ENCODE data around the gene RASAL3. TPM values are rescaled to one million over a fixed set of nuclear protein-coding genes. Genes with fewer than 3 reads are reported as not detected.

RASAL3 gene
- total RNA-seq, 4 donors from 2014 or later, result 2.5 to 3.9 (median 2.8) TPM

GRCh38 chr19:15428956-15429824 is 35.2 kb downstream of the RASAL3 start:
- 82% methylated on average over 15 of the region's 22 CpGs for WGBS
- no peak overlapping the region for H3K27ac ChIP-seq (replicated peaks in 1 of 4)
- DNase-seq (ENCODE audit: extremely low spot score), result no peak
- no peaks in the 10 kb centered on the region for H3K27me3 ChIP-seq
- TF ChIP-seq CTCF (IDR thresholded peaks at IDR 0.05) (no peak), POLR2A (IDR thresholded peaks at IDR 0.05; ENCODE audit: low read depth) (no peak), POLR2AphosphoS5 (IDR thresholded peaks at IDR 0.05) (no peak), EP300 (IDR thresholded peaks at IDR 0.05) (no peak)
- H3K36me3 ChIP-seq, result peaks cover 28 to 58% (median 56%) of the 10 kb centered on the region in 4 donors
- no peak overlapping the region for H3K4me3 ChIP-seq
- H3K4me1 ChIP-seq, result peaks cover 37 to 56% (median 45%) of the 10 kb centered on the region in 4 donors
- no peaks in the 10 kb centered on the region for H3K9me3 ChIP-seq
- intact Hi-C loops (cut with DNase I), result no loop called here

GRCh38 chr19:15427991-15428471 is 36.3 kb downstream of the RASAL3 start:
- no peak overlapping the region for H3K4me3 ChIP-seq
- 89% methylated on average over 11 of the region's 35 CpGs for WGBS
- intact Hi-C loops (cut with DNase I), result no loop called here
- TF ChIP-seq POLR2A (IDR thresholded peaks at IDR 0.05; ENCODE audit: low read depth) (no peak), CTCF (IDR thresholded peaks at IDR 0.05) (no peak), EP300 (IDR thresholded peaks at IDR 0.05) (no peak), POLR2AphosphoS5 (IDR thresholded peaks at IDR 0.05) (no peak)
- H3K9me3 ChIP-seq, result peaks cover 0 to 5% (median 2%) of the 10 kb centered on the region in 4 donors
- no peak for DNase-seq (ENCODE audit: extremely low spot score)
- no peaks in the 10 kb centered on the region for H3K27me3 ChIP-seq
- H3K27ac ChIP-seq (replicated peaks in 1 of 4), result no peak overlapping the region
- peaks cover 40 to 70% (median 68%) of the 10 kb centered on the region in 4 donors for H3K36me3 ChIP-seq
- H3K4me1 ChIP-seq, result peaks cover 32 to 47% (median 37%) of the 10 kb centered on the region in 4 donors

- Histone ChIP-seq H3K9me3 (peaks cover 0 to 6% (median 2%) of the 10 kb centered on the region in 4 donors), H3K4me3 (no peak overlapping the region), H3K27ac (replicated peaks in 1 of 4) (no peak overlapping the region), H3K36me3 (peaks cover 47 to 77% (median 75%) of the 10 kb centered on the region in 4 donors), H3K4me1 (peaks cover 30 to 44% (median 37%) of the 10 kb centered on the region in 4 donors), H3K27me3 (no peaks in the 10 kb centered on the region)
- TF ChIP-seq CTCF (IDR thresholded peaks at IDR 0.05) (no peak), POLR2AphosphoS5 (IDR thresholded peaks at IDR 0.05) (no peak), POLR2A (IDR thresholded peaks at IDR 0.05; ENCODE audit: low read depth) (no peak), EP300 (IDR thresholded peaks at IDR 0.05) (no peak)
- no peak for DNase-seq (ENCODE audit: extremely low spot score)
- WGBS, result 92% methylated on average over 9 of the region's 25 CpGs
- intact Hi-C loops (cut with DNase I), result no loop called here
These were observed 37.0 kb downstream of the RASAL3 start for GRCh38 chr19:15427350-15427700.

GRCh38 chr19:15426485-15427349 is 37.6 kb downstream of the RASAL3 start:
- H3K27ac ChIP-seq (replicated peaks in 1 of 4), result no peak overlapping the region

More at GRCh38 chr19:15426485-15427349, 37.6 kb downstream of the RASAL3 start:
- Histone ChIP-seq H3K4me1 (peaks cover 27 to 41% (median 36%) of the 10 kb centered on the region in 4 donors), H3K27me3 (no peaks in the 10 kb centered on the region), H3K4me3 (no peak overlapping the region), H3K36me3 (peaks cover 50 to 83% (median 79%) of the 10 kb centered on the region in 4 donors), H3K9me3 (peaks cover 0 to 6% (median 2%) of the 10 kb centered on the region in 4 donors)
- TF ChIP-seq POLR2AphosphoS5 (IDR thresholded peaks at IDR 0.05) (no peak), CTCF (IDR thresholded peaks at IDR 0.05) (no peak), EP300 (IDR thresholded peaks at IDR 0.05) (no peak), POLR2A (IDR thresholded peaks at IDR 0.05; ENCODE audit: low read depth) (no peak)
- DNase-seq (ENCODE audit: extremely low spot score), result no peak
- intact Hi-C loops (cut with DNase I), result no loop called here
- WGBS, result 63% methylated on average over 5 of the region's 16 CpGs

All from esophagus muscularis mucosa (tissue), 4 donors.